Right ventricle myocardium superior (tissue), 1 donor: ENCODE measurements around the gene PIGQ. TPM values are rescaled to one million over a fixed set of nuclear protein-coding genes. Genes with fewer than 3 reads are reported as not detected.

ENCODE experiments used
- ATAC-seq: fragments of 200-7000 bp; cut with Tn5 transposase; one replicate; pipeline ENCODE4 v1.9.1; 2020; ENCODE audit warnings: mild to moderate bottlenecking; ENCODE audit not compliant: poor library complexity
- DNase-seq: peaks from one replicate; pipeline ENCODE4 v3.0.0-alpha.2; 2020
- intact Hi-C: fragments of 100-400 bp; cut with DNase I; formaldehyde crosslinking; loops from one replicate; pipeline ENCODE4 v1.11.2; 2022
- total RNA-seq: library from RNA; stranded (reverse); fragmentation: NEBNext Ultra II Directional; extraction: Animal tissue kit (Norgen Biotek cat#: 25700); gene quantifications from one replicate; pipeline ENCODE4 v1.2.1, GENCODE V29; 2021
- donor health status: DM: no; HTN: yes; CAD: no; lungs with severe emphysema.

Gene PIGQ
- total RNA-seq, 1 donor from 2014 or later = 18.0 TPM

GRCh38 chr16:530111-530817 is 39.5 kb upstream of the PIGQ start:
- DNase-seq (no peak), ATAC-seq (no peak)
- intact Hi-C loops = no loop called here

- intact Hi-C loops = no loop called here
- ATAC-seq = no peak
Measured at GRCh38 chr16:531494-532125, 38.2 kb upstream of the PIGQ start.

GRCh38 chr16:533391-534123 is 36.2 kb upstream of the PIGQ start:
- no peak for DNase-seq
- intact Hi-C loops = no loop called here
- ATAC-seq = peak; percentile 19

More at GRCh38 chr16:531494-532125, 38.2 kb upstream of the PIGQ start:
- DNase-seq = no peak

GRCh38 chr16:534135-534534 is 35.6 kb upstream of the PIGQ start:
- intact Hi-C loops = no loop called here
- DNase-seq = no peak
- ATAC-seq = no peak

GRCh38 chr16:534856-535445 is 34.8 kb upstream of the PIGQ start:
- no peak for DNase-seq
- intact Hi-C loops = no loop called here
- ATAC-seq = peak; percentile 3

- intact Hi-C loops = no loop called here
- DNase-seq (peak; percentile 56), ATAC-seq (peak; percentile 30)
Measured at GRCh38 chr16:535446-536405, 34.0 kb upstream of the PIGQ start.

GRCh38 chr16:536746-537145 is 33.0 kb upstream of the PIGQ start:
- no peak for DNase-seq
- no peak for ATAC-seq
- intact Hi-C loops = no loop called here

- ATAC-seq (no peak), DNase-seq (no peak)
- intact Hi-C loops = no loop called here
Measured at GRCh38 chr16:537415-538335, 32.1 kb upstream of the PIGQ start.

- DNase-seq (no peak), ATAC-seq (no peak)
- intact Hi-C loops = no loop called here
Measured at GRCh38 chr16:539901-540530, 29.8 kb upstream of the PIGQ start.

- intact Hi-C loops = no loop called here
- DNase-seq = no peak
- no peak for ATAC-seq
Measured at GRCh38 chr16:540645-541340, 29.0 kb upstream of the PIGQ start.

- ATAC-seq = no peak
- no peak for DNase-seq
Measured at GRCh38 chr16:543301-544164, 26.2 kb upstream of the PIGQ start.

GRCh38 chr16:544517-544916 is 25.3 kb upstream of the PIGQ start:
- no peak for DNase-seq
- no peak for ATAC-seq
- intact Hi-C loops = no loop called here

More at GRCh38 chr16:543301-544164, 26.2 kb upstream of the PIGQ start:
- intact Hi-C loops = no loop called here

- peak; percentile 81 for DNase-seq
- peak; percentile 72 for ATAC-seq
- intact Hi-C loops = no loop called here
Measured at GRCh38 chr16:546909-547770, 22.6 kb upstream of the PIGQ start.

GRCh38 chr16:548586-548985 is 21.2 kb upstream of the PIGQ start:
- DNase-seq = no peak
- intact Hi-C loops = no loop called here
- no peak for ATAC-seq
